ENCODE data around the gene USP32. TPM values are rescaled to one million over a fixed set of nuclear protein-coding genes. Genes with fewer than 3 reads are reported as not detected.

USP32 gene
- total RNA-seq, 1 experiment from 2014 or later: 103 TPM

DNA sequence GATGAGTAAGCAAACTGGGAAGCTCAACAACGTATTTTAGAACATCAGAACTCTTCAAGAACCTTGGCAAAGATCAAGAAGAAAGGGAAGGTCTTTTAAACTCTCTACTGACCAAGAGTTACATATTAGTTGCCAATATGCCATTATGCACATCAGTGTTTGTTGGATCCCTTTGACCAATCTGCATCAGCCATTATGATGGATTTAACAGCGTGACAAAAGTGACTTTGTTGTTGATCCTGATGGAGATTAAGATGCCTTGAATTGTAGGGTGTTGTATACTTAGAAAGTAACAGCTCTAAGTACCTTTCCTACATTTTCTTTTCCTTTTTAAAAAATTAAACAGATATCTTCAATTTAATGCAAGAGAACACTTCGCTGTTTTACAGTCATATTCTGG, 133.6 kb downstream of the USP32 start:
- peaks cover 30% of the 10 kb centered on the region for H3K4me1 Mint-ChIP-seq
- ChIA-PET POLR2A (interaction anchor here (0.6 kb wide), 1 partner anchor 101 kb away, joined by 4 read pairs; no protein-coding TSS in a partner anchor), CTCF (interaction anchor here (0.6 to 1.7 kb wide), 2 partner anchors 27 to 116 kb away, joined by 3 read pairs; no protein-coding TSS in a partner anchor)
- peak overlapping the region; percentile 33 for H3K27ac Mint-ChIP-seq
- DNase-seq (ENCODE audit: low spot score) (no peak), ATAC-seq (no peak)
- H3K4me3 Mint-ChIP-seq: no peak overlapping the region
- peaks cover 27% of the 10 kb centered on the region for H3K36me3 Mint-ChIP-seq
- H3K9me3 Mint-ChIP-seq: no peaks in the 10 kb centered on the region
- no peak for TF ChIP-seq PRDM15 (CRISPR knock-in tag; IDR thresholded peaks at IDR 0.05)
- TF ChIP-seq MLX (CRISPR knock-in tag; IDR thresholded peaks at IDR 0.05): no peak
- TF ChIP-seq, protein P1, sequence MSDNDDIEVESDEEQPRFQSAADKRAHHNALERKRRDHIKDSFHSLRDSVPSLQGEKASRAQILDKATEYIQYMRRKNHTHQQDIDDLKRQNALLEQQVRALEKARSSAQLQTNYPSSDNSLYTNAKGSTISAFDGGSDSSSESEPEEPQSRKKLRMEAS (CRISPR knock-in tag; IDR thresholded peaks at IDR 0.05): no peak
- no peak for TF ChIP-seq ZNF532 (CRISPR knock-in tag; IDR thresholded peaks at IDR 0.05; ENCODE audit: borderline replicate concordance)
- no peak for TF ChIP-seq ZNF425 (CRISPR knock-in tag; conservative IDR thresholded peaks at IDR 0.05)
- TF ChIP-seq TEAD4 (CRISPR knock-in tag; IDR thresholded peaks at IDR 0.05): no peak
- TF ChIP-seq FOXP1 (CRISPR knock-in tag; IDR thresholded peaks at IDR 0.05; ENCODE audit: borderline replicate concordance): no peak
- no peak for TF ChIP-seq ZNF671 (CRISPR knock-in tag; IDR thresholded peaks at IDR 0.05)
- no peak for TF ChIP-seq CREM (CRISPR knock-in tag; IDR thresholded peaks at IDR 0.05)
- TF ChIP-seq, protein P2, sequence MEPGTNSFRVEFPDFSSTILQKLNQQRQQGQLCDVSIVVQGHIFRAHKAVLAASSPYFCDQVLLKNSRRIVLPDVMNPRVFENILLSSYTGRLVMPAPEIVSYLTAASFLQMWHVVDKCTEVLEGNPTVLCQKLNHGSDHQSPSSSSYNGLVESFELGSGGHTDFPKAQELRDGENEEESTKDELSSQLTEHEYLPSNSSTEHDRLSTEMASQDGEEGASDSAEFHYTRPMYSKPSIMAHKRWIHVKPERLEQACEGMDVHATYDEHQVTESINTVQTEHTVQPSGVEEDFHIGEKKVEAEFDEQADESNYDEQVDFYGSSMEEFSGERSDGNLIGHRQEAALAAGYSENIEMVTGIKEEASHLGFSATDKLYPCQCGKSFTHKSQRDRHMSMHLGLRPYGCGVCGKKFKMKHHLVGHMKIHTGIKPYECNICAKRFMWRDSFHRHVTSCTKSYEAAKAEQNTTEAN (CRISPR knock-in tag; IDR thresholded peaks at IDR 0.05): no peak
- TF ChIP-seq, protein P3, sequence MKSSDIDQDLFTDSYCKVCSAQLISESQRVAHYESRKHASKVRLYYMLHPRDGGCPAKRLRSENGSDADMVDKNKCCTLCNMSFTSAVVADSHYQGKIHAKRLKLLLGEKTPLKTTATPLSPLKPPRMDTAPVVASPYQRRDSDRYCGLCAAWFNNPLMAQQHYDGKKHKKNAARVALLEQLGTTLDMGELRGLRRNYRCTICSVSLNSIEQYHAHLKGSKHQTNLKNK (CRISPR knock-in tag; IDR thresholded peaks at IDR 0.05): no peak
- no peak for TF ChIP-seq OVOL2 (CRISPR knock-in tag; IDR thresholded peaks at IDR 0.05; ENCODE audit: borderline replicate concordance)
- TF ChIP-seq ZNF416 (CRISPR knock-in tag; IDR thresholded peaks at IDR 0.05): no peak
- no peak for TF ChIP-seq ZNF121 (CRISPR knock-in tag; IDR thresholded peaks at IDR 0.05)
- no peak for TF ChIP-seq SMAD4 (CRISPR knock-in tag; IDR thresholded peaks at IDR 0.05)
- TF ChIP-seq NFATC4 (CRISPR knock-in tag; IDR thresholded peaks at IDR 0.05): no peak
- TF ChIP-seq CREB1 (CRISPR knock-in tag; IDR thresholded peaks at IDR 0.05): no peak
- no peak for TF ChIP-seq ZNF281 (CRISPR knock-in tag; IDR thresholded peaks at IDR 0.05)
- H3K27me3 Mint-ChIP-seq (ENCODE audit: low read depth): no peaks in the 10 kb centered on the region

Measured in WTC11 (cell line).